Type B pancreatic cell (in vitro differentiated cells): ENCODE data around the gene NOD1. TPM values are rescaled to one million over a fixed set of nuclear protein-coding genes. Genes with fewer than 3 reads are reported as not detected.
A peak's percentile ranks its signal among the peaks of the same experiment; 100 is the strongest.

ENCODE experiments used
- DNase-seq: peaks from one replicate; pipeline ENCODE4 v3.0.0; 2021; ENCODE audit warnings: mixed read lengths; ENCODE audit not compliant: unreplicated experiment; ENCODE audit errors: extremely low spot score
- H3K27ac Mint-ChIP-seq: 2 replicates; pipeline ENCODE4 v1.8.0; 2021; ENCODE audit warnings: mild to moderate bottlenecking, mixed read lengths
- H3K27me3 Mint-ChIP-seq: 2 replicates; pipeline ENCODE4 v1.8.0; 2021; ENCODE audit warnings: mixed read lengths
- H3K36me3 Mint-ChIP-seq: 2 replicates; pipeline ENCODE4 v1.8.0; 2021; ENCODE audit warnings: mixed read lengths
- H3K4me1 Mint-ChIP-seq: one replicate; pipeline ENCODE4 v1.8.0; 2021; ENCODE audit warnings: mixed read lengths; ENCODE audit not compliant: unreplicated experiment
- H3K4me3 Mint-ChIP-seq: 2 replicates; pipeline ENCODE4 v1.8.0; 2021; ENCODE audit warnings: mild to moderate bottlenecking, mixed read lengths
- H3K9me3 Mint-ChIP-seq: 2 replicates; pipeline ENCODE4 v1.8.0; 2021; ENCODE audit warnings: mixed read lengths
- total RNA-seq: library from RNA; stranded (reverse); gene quantifications from 2 replicates; pipeline ENCODE4 v1.2.1, GENCODE V29; 2021; ENCODE audit warnings: low replicate concordance
- TF ChIP-seq, protein P1 (sequence below): fragments of 200-600 bp; sonication (generic); conservative IDR thresholded peaks from 2 replicates; pipeline ENCODE4 v1.5.0; 2021; ENCODE audit warnings: antibody characterized with exemption, mild to moderate bottlenecking

Gene NOD1
- total RNA-seq, 1 donor from 2014 or later = 10.9 TPM

- peaks cover 46% of the 10 kb centered on the region for H3K4me1 Mint-ChIP-seq
- peaks cover 3% of the 10 kb centered on the region for H3K36me3 Mint-ChIP-seq
Measured at GRCh38 chr7:30472784-30473775, 5.5 kb downstream of the NOD1 start.

DNA sequence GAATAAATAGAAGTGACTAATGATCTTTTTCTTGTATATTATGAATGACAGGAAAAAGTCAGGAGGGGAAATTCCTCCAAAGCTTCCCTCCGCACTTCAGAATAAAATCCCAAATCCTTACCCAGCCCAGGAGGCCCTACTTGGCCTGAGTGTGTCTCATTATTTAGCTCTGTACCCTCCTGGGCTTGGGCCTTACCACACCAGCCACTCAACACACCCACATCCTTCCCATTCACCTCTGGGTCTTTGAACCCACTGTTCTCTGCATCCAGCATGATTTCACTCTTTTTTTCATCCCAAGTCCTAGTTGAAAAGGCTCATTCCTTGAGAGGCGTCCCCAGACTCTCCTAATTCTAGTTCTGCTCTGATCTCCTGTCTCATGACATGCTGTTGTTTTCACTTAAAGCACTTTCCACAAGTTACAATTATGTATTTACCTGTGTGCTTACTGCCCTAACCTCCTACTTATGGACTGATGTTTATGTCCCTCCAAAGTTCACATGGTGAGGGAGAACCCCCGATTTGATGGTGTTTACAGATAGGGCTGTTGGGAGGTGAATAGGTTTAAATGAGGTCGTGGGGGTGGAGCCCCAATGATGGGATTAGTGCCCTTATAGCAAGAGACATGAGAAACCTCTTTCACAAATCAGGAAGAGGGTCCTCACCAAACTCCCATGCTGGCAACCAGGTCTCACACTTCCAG, 6.4 kb downstream of the NOD1 start:
- H3K4me1 Mint-ChIP-seq = peaks cover 49% of the 10 kb centered on the region
- TF ChIP-seq, protein P1, sequence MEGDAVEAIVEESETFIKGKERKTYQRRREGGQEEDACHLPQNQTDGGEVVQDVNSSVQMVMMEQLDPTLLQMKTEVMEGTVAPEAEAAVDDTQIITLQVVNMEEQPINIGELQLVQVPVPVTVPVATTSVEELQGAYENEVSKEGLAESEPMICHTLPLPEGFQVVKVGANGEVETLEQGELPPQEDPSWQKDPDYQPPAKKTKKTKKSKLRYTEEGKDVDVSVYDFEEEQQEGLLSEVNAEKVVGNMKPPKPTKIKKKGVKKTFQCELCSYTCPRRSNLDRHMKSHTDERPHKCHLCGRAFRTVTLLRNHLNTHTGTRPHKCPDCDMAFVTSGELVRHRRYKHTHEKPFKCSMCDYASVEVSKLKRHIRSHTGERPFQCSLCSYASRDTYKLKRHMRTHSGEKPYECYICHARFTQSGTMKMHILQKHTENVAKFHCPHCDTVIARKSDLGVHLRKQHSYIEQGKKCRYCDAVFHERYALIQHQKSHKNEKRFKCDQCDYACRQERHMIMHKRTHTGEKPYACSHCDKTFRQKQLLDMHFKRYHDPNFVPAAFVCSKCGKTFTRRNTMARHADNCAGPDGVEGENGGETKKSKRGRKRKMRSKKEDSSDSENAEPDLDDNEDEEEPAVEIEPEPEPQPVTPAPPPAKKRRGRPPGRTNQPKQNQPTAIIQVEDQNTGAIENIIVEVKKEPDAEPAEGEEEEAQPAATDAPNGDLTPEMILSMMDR = no peak
- H3K27me3 Mint-ChIP-seq = no peaks in the 10 kb centered on the region
- H3K4me3 Mint-ChIP-seq = peak overlapping the region; percentile 12
- H3K27ac Mint-ChIP-seq = peak overlapping the region; percentile 55
- no peak for DNase-seq
- peaks cover 3% of the 10 kb centered on the region for H3K36me3 Mint-ChIP-seq
- no peaks in the 10 kb centered on the region for H3K9me3 Mint-ChIP-seq

More at GRCh38 chr7:30472784-30473775, 5.5 kb downstream of the NOD1 start:
- no peaks in the 10 kb centered on the region for H3K9me3 Mint-ChIP-seq
- no peak overlapping the region for H3K27ac Mint-ChIP-seq
- H3K27me3 Mint-ChIP-seq = no peaks in the 10 kb centered on the region
- H3K4me3 Mint-ChIP-seq = no peak overlapping the region
- no peak for DNase-seq
- TF ChIP-seq, protein P1 = no peak

- Mint-ChIP-seq H3K36me3 (peaks cover 3% of the 10 kb centered on the region), H3K4me3 (peak overlapping the region; percentile 25), H3K4me1 (peaks cover 45% of the 10 kb centered on the region), H3K27me3 (no peaks in the 10 kb centered on the region), H3K27ac (peak overlapping the region; percentile 94), H3K9me3 (no peaks in the 10 kb centered on the region)
- no peak for DNase-seq
- TF ChIP-seq, protein P1 = no peak
Measured at GRCh38 chr7:30471205-30471604, 7.4 kb downstream of the NOD1 start.

- peaks cover 47% of the 10 kb centered on the region for H3K4me1 Mint-ChIP-seq
Measured at GRCh38 chr7:30470771-30471170, 7.8 kb downstream of the NOD1 start.

GRCh38 chr7:30470163-30470770, 8.3 kb downstream of the NOD1 start:
- Mint-ChIP-seq H3K27me3 (no peaks in the 10 kb centered on the region), H3K27ac (peak overlapping the region; percentile 94), H3K36me3 (peaks cover 3% of the 10 kb centered on the region), H3K4me3 (peak overlapping the region; percentile 44), H3K4me1 (peaks cover 52% of the 10 kb centered on the region), H3K9me3 (no peaks in the 10 kb centered on the region)
- TF ChIP-seq, protein P1 = no peak
- DNase-seq = peak; percentile 11

More at GRCh38 chr7:30470771-30471170, 7.8 kb downstream of the NOD1 start:
- TF ChIP-seq, protein P1 = no peak
- DNase-seq = peak; percentile 31
- no peaks in the 10 kb centered on the region for H3K27me3 Mint-ChIP-seq
- peak overlapping the region; percentile 37 for H3K4me3 Mint-ChIP-seq
- peaks cover 3% of the 10 kb centered on the region for H3K36me3 Mint-ChIP-seq
- no peaks in the 10 kb centered on the region for H3K9me3 Mint-ChIP-seq
- H3K27ac Mint-ChIP-seq = peak overlapping the region; percentile 94
